CD4-positive, alpha-beta T cell treated with Interferon alpha-2 for 1 hour (primary cell): ENCODE results near the gene TXLNG.
A peak's percentile ranks its signal among the peaks of the same experiment; 100 is the strongest.

Experiments used
- DNase-seq, 2 donors: peaks; one replicate each; pipeline ENCODE4 v3.0.0-alpha.2; 2020 to 2022

TXLNG gene

DNA sequence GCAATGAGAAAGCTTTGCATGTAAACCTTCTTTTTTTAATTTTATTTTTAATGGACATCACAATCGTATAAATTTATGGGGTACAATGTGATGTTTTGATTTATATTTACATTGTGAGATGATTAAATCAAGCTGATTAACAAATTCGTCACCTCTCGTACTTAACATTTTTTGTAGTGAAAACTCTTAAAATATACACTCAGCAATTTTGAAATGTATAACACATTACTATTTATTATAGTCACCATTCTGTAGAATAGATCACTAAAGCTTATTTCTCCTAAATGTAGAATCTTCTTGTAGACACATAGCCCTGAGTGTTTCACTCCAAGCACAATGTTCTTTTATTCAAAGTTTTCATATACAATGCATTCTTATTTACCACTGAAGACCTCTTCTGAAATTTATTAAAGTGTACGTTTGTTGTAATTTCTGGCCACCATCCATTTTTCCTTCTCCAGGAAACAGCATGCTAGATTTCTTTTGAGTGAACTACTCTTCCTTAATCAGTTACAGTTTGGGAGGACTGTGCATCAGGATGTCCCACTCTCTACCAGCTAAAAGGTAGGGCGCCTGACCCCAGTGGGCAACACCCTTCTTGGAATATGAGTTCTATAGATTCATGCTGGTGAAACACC, 88.3 kb downstream of the TXLNG start:
- DNase-seq: no peak

DNA sequence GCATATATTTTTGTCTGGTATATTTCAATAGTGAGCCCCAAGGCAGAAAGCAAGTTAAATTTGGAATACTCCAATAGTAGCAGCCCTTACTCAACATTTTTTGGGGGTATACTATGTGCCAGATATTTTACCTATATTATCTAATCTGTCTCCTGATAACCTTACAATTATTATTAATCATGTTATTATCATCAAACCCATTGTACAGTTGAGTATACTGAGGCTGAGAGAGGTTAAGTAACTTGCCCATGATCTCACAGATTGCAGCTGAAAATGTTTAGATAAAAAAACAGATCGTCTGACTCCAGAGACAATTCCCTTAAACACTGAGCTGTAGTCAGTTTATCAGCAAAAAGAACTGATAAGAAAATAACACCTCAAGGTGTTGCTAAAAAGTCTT, 90.4 kb downstream of the TXLNG start:
- no peak for DNase-seq

DNA sequence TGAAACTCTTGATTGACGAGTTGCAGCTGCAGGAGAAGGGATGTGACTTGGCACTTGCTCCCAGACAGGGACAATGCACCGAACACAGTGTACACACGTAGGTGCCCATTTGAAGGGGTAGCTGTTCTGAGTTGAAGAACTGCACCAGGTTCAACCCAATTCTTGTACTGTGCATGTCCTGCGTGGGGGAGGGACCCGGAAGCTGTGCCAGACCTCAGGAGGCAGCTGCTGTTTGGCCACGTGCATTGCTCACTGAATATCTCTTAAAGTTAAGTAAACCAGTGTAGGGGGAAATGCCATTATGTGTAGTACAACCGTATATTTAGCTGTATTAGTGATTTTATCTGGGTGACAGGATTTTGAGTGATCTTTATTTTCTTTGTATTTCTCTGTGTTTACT, 95.9 kb downstream of the TXLNG start:
- DNase-seq: peak in 1 of 2 donors; percentile 2

DNA sequence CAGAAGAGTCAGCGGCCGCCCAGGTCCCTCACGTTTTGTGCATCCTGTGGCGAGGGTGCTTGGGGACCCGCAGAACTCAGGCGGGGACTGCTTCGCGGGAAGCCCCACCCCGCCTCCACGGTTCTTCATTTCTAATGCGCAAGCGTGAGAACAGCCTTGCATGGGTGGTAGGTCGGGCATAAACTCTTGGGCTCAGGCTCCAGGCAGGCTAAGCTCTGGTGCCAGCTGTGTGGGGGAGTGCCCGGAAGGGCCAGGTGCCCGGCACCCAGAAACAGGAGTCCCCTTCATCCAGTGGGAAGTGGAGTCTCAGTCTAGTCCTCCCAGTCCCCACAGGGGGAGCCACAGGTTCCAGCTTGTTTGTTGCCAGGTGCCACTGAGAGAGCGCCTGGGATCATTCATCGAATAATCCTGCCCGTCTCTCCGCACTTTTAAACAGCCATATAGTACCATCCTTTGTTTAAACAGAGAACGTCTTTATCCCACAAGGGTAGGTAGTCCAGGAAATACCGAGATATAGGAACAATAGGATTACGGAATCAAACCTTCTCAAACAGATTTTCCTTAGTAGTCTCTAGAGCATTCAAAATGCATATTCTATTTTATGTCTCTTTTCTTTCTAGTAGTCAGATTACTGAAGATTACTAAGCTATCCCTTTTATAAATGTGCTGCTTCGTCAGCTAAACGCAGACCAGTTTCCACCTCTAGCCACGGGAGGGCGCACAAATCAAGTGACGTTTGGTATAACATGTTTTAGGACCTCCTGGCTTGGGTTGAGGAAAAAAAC, 96.6 kb downstream of the TXLNG start:
- peak; percentile 62 to 70 for DNase-seq

GRCh38 chrX:16883487-16883804, 97.2 kb downstream of the TXLNG start:
- DNase-seq: no peak

DNA sequence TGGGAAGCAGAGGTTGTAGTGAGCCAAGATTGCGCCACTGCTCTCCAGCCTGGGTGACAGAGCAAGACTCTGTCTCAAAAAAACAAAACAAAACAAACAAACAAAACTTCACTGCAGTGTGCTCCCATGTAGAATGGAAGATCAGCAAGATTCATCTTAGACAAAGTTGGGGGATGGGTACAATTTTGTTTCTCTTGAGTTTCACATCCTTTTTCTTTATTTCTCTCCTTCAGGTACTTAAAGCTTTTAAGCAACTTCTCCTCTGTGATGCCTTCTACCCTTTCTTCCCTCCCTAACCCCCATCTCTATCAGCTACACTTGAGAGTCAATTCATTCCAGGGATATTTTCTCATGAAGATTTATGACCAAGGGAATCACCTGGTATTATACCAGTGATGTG, 99.4 kb downstream of the TXLNG start:
- DNase-seq: no peak

DNA sequence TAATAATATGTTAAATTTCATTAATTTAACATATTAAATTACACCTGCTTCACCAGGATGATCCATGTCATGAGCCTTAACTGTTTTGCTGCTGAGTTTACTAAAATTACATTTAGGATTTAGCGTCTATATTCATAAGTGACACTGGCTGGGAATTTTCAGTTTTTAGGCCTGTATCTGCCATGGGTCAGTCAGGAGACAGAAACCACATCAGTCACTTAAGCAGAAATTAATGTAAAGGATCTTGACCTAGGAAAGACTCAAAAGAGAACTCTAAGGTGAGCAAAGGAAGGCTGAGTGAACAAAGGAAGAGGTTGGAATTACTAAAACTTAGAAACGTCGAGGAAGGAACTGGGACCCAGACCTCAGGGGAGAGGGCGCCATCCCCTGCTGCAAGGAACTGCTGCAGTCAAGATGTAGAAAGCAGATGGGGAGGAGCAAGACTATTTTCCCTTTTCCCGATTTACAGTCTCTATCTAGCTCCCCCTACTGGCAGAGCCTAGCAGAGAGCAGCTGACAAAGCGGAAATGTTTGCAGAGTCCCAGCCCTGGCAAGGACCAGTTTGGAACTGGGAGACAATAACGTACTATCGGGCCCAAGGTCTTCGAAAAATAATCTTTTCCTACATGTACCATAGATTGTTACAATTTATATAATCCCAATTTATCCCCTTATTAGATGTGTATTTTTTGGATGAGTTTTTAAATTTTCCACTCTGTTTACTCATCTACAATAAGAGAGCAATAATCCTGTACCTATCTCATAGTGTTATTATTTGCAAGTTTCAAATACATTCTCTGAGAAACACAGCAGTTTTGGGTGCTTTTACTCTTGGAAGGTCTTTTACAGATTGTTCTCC, 106.5 kb downstream of the TXLNG start:
- DNase-seq: peak; percentile 56 to 71
